Subcutaneous preadipocyte (primary cell): ENCODE results near the gene PIK3CB. TPM values are rescaled to one million over a fixed set of nuclear protein-coding genes. Genes with fewer than 3 reads are reported as not detected.

Experiments used
- total RNA-seq: library from RNA; depleted of rRNA; stranded (reverse); fragments of >200 nt; gene quantifications from 2 replicates; pipeline ENCODE4 v1.2.3, GENCODE V29; 2012

The PIK3CB gene
- total RNA-seq: 4.4 and 10.2 TPM in 2 replicates

DNA sequence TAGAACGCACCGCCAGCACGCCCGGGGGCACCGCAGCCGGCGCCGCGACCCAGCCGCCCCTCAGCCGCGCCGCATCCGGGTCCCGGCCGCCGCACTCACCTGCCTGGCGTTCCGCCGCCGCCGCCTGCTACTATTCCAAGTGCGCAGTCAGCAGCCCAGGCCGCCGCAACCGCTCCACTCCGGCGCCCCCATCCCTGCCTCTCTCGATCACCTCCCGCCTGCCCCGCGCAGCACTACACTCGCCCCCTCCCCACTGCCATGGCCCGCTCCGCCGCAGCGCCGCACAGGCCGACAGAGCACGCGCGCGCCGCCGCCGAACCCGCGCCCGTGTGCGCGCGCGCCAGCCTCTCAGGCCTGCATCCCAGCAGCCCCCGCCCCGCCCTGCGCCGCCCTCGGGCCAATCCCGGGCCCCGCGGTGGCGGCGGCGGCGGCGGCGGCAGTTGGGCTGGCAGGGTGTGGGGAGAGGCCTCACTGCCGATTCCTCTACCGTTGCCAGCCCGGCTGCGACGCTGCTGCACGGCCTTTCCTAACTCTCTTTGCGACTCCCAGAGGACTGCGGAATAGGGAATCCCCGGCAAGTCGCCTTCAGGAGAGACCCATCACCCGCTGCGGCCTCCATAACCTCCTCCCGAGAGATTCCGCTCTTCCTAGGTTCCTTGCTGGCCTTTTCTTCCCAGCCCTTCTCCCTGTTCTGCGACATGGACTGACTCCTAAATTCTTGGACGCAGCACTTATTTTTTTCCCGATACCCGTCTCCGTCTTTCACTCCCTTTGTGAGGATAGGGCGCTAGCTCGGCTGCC, at the start of gene PIK3CB:
Gene PIK3CB (minus strand): TSS at position 333 of the 801 bp plus-strand sequence. CDS start 75,585 bp downstream, outside the sequence.

DNA sequence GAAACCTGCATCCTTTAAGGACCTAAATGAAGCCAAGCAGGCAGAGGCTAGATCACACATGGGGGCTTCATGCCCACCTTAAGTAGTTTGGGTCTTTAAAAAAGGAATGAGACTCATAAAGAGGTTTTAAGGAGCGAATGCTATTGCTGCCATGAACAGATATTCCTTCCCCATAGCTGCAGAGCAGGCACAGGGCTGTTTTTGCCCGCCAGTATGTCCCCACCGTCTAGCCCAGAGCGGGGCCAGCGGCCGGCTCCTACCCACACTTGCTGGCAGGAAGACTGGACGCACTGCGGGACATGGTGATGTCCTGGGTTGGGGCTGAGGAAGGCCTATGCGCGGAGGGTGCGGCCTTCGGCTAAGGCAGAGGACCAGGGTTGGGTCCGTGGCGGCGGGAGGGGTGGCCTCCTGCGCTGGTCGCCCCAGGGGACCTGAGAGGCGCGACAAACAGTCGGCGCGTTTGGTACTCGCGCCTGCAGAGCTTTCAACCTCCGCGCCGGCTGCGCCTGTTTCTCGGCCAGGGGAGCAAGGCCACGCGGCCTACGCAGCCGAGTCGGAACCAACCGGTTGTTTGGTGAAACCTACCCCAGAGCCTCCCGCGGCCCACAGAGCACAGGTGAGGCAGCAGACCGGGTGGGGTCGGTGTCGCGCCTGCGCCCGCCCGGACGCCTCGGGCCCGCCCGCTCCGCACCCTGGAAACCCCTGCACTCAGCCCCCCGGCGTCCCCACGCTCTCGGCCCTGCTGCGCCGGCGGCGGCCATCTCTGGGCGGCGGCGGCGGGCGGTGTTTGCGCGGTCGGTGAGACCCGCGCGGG, 226.2 kb downstream of the PIK3CB start, which contains the start of gene FAIM:
Gene FAIM (plus strand): TSS at position 450 of the 814 bp plus-strand sequence. CDS start 10,956 bp downstream, outside the sequence.

Other genes starting within 250 kb of the PIK3CB start
- 14.3 and 16.0 TPM in 2 replicates for gene CEP70, start 240.7 kb downstream of the PIK3CB start, total RNA-seq
- 5.9 TPM in 2 replicates for gene FAIM, start 226.2 kb downstream of the PIK3CB start, total RNA-seq
- under 0.01 and 0.39 TPM in 2 replicates for gene FOXL2, start 112.2 kb upstream of the PIK3CB start, total RNA-seq
- gene FOXL2NB, start 112.3 kb upstream of the PIK3CB start, total RNA-seq: under 0.01 and 0.78 TPM in 2 replicates
- gene PRR23A, start 171.3 kb upstream of the PIK3CB start, total RNA-seq: not detected in 2 replicates
- gene PRR23B, start 186.0 kb upstream of the PIK3CB start, total RNA-seq: not detected in 2 replicates
- gene PRR23C, start 210.0 kb upstream of the PIK3CB start, total RNA-seq: not detected in 2 replicates